Mammary epithelial cell (primary cell): ENCODE measurements around the gene RNF208.

Experiments
- EZH2 ChIP-seq: IDR thresholded peaks from 2 replicates; pipeline ENCODE4 v1.6.1; 2012; ENCODE audit warnings: low read length, inconsistent platforms, borderline replicate concordance
- TF ChIP-seq, protein P1 (sequence below), 2 donors: IDR thresholded peaks in 1 of 2; conservative IDR thresholded peaks in 1 of 2; 2 replicates each; pipeline ENCODE4 v1.5.1; 2011 to 2012; ENCODE audit warnings: inconsistent platforms in 2 of 2, low read length in 2 of 2, mild to moderate bottlenecking in 2 of 2, control low read depth in 1 of 2, low read depth in 1 of 2; ENCODE audit not compliant: insufficient read depth in 1 of 2; ENCODE audit errors: extremely low read depth in 1 of 2

- TF ChIP-seq, protein P1, sequence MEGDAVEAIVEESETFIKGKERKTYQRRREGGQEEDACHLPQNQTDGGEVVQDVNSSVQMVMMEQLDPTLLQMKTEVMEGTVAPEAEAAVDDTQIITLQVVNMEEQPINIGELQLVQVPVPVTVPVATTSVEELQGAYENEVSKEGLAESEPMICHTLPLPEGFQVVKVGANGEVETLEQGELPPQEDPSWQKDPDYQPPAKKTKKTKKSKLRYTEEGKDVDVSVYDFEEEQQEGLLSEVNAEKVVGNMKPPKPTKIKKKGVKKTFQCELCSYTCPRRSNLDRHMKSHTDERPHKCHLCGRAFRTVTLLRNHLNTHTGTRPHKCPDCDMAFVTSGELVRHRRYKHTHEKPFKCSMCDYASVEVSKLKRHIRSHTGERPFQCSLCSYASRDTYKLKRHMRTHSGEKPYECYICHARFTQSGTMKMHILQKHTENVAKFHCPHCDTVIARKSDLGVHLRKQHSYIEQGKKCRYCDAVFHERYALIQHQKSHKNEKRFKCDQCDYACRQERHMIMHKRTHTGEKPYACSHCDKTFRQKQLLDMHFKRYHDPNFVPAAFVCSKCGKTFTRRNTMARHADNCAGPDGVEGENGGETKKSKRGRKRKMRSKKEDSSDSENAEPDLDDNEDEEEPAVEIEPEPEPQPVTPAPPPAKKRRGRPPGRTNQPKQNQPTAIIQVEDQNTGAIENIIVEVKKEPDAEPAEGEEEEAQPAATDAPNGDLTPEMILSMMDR (conservative IDR thresholded peaks at IDR 0.05 in 1 of 2, IDR thresholded peaks at IDR 0.05 in 1 of 2; ENCODE audit: extremely low read depth in 1 of 2, insufficient read depth in 1 of 2, low read depth in 1 of 2, low read length in 2 of 2), result no peak
- TF ChIP-seq EZH2, result no peak
Observed at GRCh38 chr9:137251490-137252268, 29.6 kb upstream of the RNF208 start.
